ENCODE measurements around the gene SUN2.

The SUN2 gene

GRCh38 chr22:38715176-38715764 is 40.5 kb downstream of the SUN2 start:
- no peak for DNase-seq

GRCh38 chr22:38713921-38714320 is 41.9 kb downstream of the SUN2 start:
- no peak for DNase-seq

- DNase-seq, result no peak
Measured at GRCh38 chr22:38712486-38713207, 43.2 kb downstream of the SUN2 start.

- no peak for DNase-seq
Measured at GRCh38 chr22:38710866-38711265, 44.9 kb downstream of the SUN2 start.

- DNase-seq, result no peak
Measured at GRCh38 chr22:38710351-38710750, 45.4 kb downstream of the SUN2 start.

GRCh38 chr22:38709306-38709705 is 46.5 kb downstream of the SUN2 start:
- no peak for DNase-seq

- no peak for DNase-seq
Measured at GRCh38 chr22:38707984-38708383, 47.8 kb downstream of the SUN2 start.

- no peak for DNase-seq
Measured at GRCh38 chr22:38707346-38707745, 48.5 kb downstream of the SUN2 start.

GRCh38 chr22:38706901-38707195 is 49.0 kb downstream of the SUN2 start:
- DNase-seq, result no peak

GRCh38 chr22:38706101-38706900 is 49.5 kb downstream of the SUN2 start:
- DNase-seq, result peak; percentile 48

- DNase-seq, result peak; percentile 97
Measured at GRCh38 chr22:38705235-38706100, 50.3 kb downstream of the SUN2 start, which contains the start of gene GTPBP1. Gene GTPBP1, plus strand, starts transcription at chr22:38705944. Its CDS starts 12 bp downstream, at chr22:38705956.

- no peak for DNase-seq
Measured at GRCh38 chr22:38704654-38705234, 51.1 kb downstream of the SUN2 start.

GRCh38 chr22:38700789-38701628 is 54.8 kb downstream of the SUN2 start, which contains the start of gene JOSD1:
Gene JOSD1, minus strand, starts transcription at chr22:38700943. Its CDS starts 956 bp downstream, at chr22:38699987.
- DNase-seq, result peak; percentile 98

GRCh38 chr22:38700270-38700788 is 55.5 kb downstream of the SUN2 start:
- DNase-seq, result no peak

- no peak for DNase-seq
Measured at GRCh38 chr22:38699784-38700183, 56.0 kb downstream of the SUN2 start.

GRCh38 chr22:38699143-38699542 is 56.7 kb downstream of the SUN2 start:
- DNase-seq, result no peak

GRCh38 chr22:38698407-38699094 is 57.2 kb downstream of the SUN2 start:
- DNase-seq, result no peak

GRCh38 chr22:38697425-38698089 is 58.2 kb downstream of the SUN2 start:
- DNase-seq, result no peak

GRCh38 chr22:38696606-38697424 is 59.0 kb downstream of the SUN2 start:
- peak; percentile 67 for DNase-seq
